Neural cell (in vitro differentiated cells): ENCODE measurements around the gene ARHGEF7. TPM values are rescaled to one million over a fixed set of nuclear protein-coding genes. Genes with fewer than 3 reads are reported as not detected.

ENCODE experiments used
- H2AFZ ChIP-seq: fragments of 200-600, 300-800 bp; sonication (generic), shearing (Covaris generic); 2 replicates; pipeline ENCODE4 v1.6.0; 2014; ENCODE audit warnings: low read depth, mild to moderate bottlenecking, antibody characterized with exemption, low read length, moderate library complexity
- H3F3A ChIP-seq: fragments of 200-600 bp; shearing (Covaris generic); 2 replicates; pipeline ENCODE4 v1.6.1; 2016; ENCODE audit warnings: mild to moderate bottlenecking, moderate library complexity, mixed read lengths, antibody characterized with exemption, low read length; ENCODE audit not compliant: insufficient read depth, poor library complexity, severe bottlenecking
- H3K27ac ChIP-seq: fragments of 200-600, 300-800 bp; sonication (generic), shearing (Covaris generic); 2 replicates; pipeline ENCODE4 v1.5.1; 2014; ENCODE audit warnings: mild to moderate bottlenecking, low read length, moderate library complexity
- H3K27me3 ChIP-seq: fragments of 300-800, 200-600 bp; sonication (generic), shearing (Covaris generic); 2 replicates; pipeline ENCODE4 v1.6.0; 2014; ENCODE audit warnings: mild to moderate bottlenecking, low read depth, low read length, moderate library complexity; ENCODE audit not compliant: insufficient read depth
- H3K36me3 ChIP-seq: fragments of 300-800, 200-600 bp; sonication (generic), shearing (Covaris generic); 2 replicates; pipeline ENCODE4 v1.5.1; 2014; ENCODE audit warnings: mild to moderate bottlenecking, antibody characterized with exemption, low read length, moderate library complexity; ENCODE audit not compliant: insufficient read depth
- H3K4me2 ChIP-seq: fragments of 300-800, 200-600 bp; sonication (generic), shearing (Covaris generic); 2 replicates; pipeline ENCODE4 v1.6.0; 2014; ENCODE audit warnings: mild to moderate bottlenecking, low read length
- H3K4me3 ChIP-seq: fragments of 300-800, 200-600 bp; sonication (generic), shearing (Covaris generic); 2 replicates; pipeline ENCODE4 v1.5.1; 2014; ENCODE audit warnings: mild to moderate bottlenecking, low read length, moderate library complexity
- H3K79me2 ChIP-seq: fragments of 200-600 bp; shearing (Covaris generic); replicated peaks from 2 replicates; pipeline ENCODE4 v1.6.0; 2014; ENCODE audit warnings: mild to moderate bottlenecking, low read length, moderate library complexity; ENCODE audit not compliant: insufficient read depth
- H3K9ac ChIP-seq: fragments of 300-800, 200-600 bp; sonication (generic), shearing (Covaris generic); 2 replicates; pipeline ENCODE4 v1.6.1; 2016; ENCODE audit warnings: mild to moderate bottlenecking, low read length, mixed read lengths
- H3K9me2 ChIP-seq: fragments of 200-600 bp; shearing (Covaris generic); 2 replicates; pipeline ENCODE4 v1.6.1; 2016; ENCODE audit warnings: mild to moderate bottlenecking, low read length, mixed read lengths; ENCODE audit not compliant: insufficient read depth
- H3K9me3 ChIP-seq: fragments of 200-600, 300-800 bp; sonication (generic), shearing (Covaris generic); 2 replicates; pipeline ENCODE4 v1.6.1; 2016; ENCODE audit warnings: mild to moderate bottlenecking, mixed run types, low read length, moderate library complexity, mixed read lengths
- H4K20me1 ChIP-seq: fragments of 200-600 bp; shearing (Covaris generic); 2 replicates; pipeline ENCODE4 v1.6.1; 2016; ENCODE audit warnings: mild to moderate bottlenecking, mixed run types; ENCODE audit not compliant: insufficient read depth
- CTCF ChIP-seq: fragments of 450-650 bp; IDR thresholded peaks from 2 replicates; pipeline ENCODE4 v1.5.1; 2014; ENCODE audit warnings: antibody characterized with exemption, mild to moderate bottlenecking, moderate library complexity; ENCODE audit not compliant: poor library complexity, severe bottlenecking
- EP300 ChIP-seq: fragments of 450-650 bp; conservative IDR thresholded peaks from 2 replicates; pipeline ENCODE4 v1.6.1; 2014; ENCODE audit warnings: antibody characterized with exemption, mild to moderate bottlenecking, moderate library complexity; ENCODE audit not compliant: poor library complexity, severe bottlenecking
- EZH2 ChIP-seq: fragments of 200-600, 300-800 bp; shearing (Covaris generic), sonication (generic); IDR thresholded peaks from 2 replicates; pipeline ENCODE4 v1.6.1; 2014; ENCODE audit warnings: antibody characterized with exemption, low read length, borderline replicate concordance, mild to moderate bottlenecking; ENCODE audit not compliant: insufficient read depth, poor library complexity, severe bottlenecking
- MXI1 ChIP-seq: fragments of 450-650 bp; conservative IDR thresholded peaks from 2 replicates; pipeline ENCODE4 v1.6.1; 2014; ENCODE audit warnings: antibody characterized with exemption, mild to moderate bottlenecking; ENCODE audit not compliant: poor library complexity, severe bottlenecking
- POLR2AphosphoS5 ChIP-seq: IDR thresholded peaks from 2 replicates; pipeline ENCODE4 v1.6.1; 2012
- RAD21 ChIP-seq: fragments of 450-650 bp; conservative IDR thresholded peaks from 2 replicates; pipeline ENCODE4 v1.6.1; 2014; ENCODE audit warnings: antibody characterized with exemption, mild to moderate bottlenecking, moderate library complexity
- REST ChIP-seq: IDR thresholded peaks from 2 replicates; pipeline ENCODE4 v1.6.1; 2012; ENCODE audit warnings: borderline replicate concordance
- SMC3 ChIP-seq: fragments of 450-650 bp; conservative IDR thresholded peaks from 2 replicates; pipeline ENCODE4 v1.6.1; 2014; ENCODE audit warnings: antibody characterized with exemption, mild to moderate bottlenecking, moderate library complexity; ENCODE audit not compliant: poor library complexity
- TAF1 ChIP-seq: IDR thresholded peaks from 2 replicates; pipeline ENCODE4 v1.6.1; 2012; ENCODE audit warnings: low read depth
- polyA plus RNA-seq: library from polyadenylated mRNA; depleted of rRNA; stranded (reverse); fragments of >200 nt; gene quantifications from 2 replicates; pipeline ENCODE4 v1.2.3, GENCODE V29; 2014

ARHGEF7 gene
- polyA plus RNA-seq, 1 donor from 2014 or later: 155 TPM

GRCh38 chr13:111241862-111242261 lies 126.8 kb downstream of the ARHGEF7 start:
- Histone ChIP-seq H3K27ac (no peak overlapping the region), H3K4me3 (no peak overlapping the region), H3K79me2 (no peaks in the 10 kb centered on the region)

GRCh38 chr13:111242585-111242984 lies 127.5 kb downstream of the ARHGEF7 start:
- Histone ChIP-seq H3K9ac (no peak overlapping the region), H3K79me2 (peaks cover under 1% of the 10 kb centered on the region), H3K27ac (no peak overlapping the region), H3K4me2 (no peak overlapping the region), H3K9me3 (no peaks in the 10 kb centered on the region), H3F3A (no peaks in the 10 kb centered on the region), H2AFZ (no peak overlapping the region), H4K20me1 (no peaks in the 10 kb centered on the region), H3K9me2 (no peaks in the 10 kb centered on the region), H3K36me3 (peaks cover 19% of the 10 kb centered on the region), H3K27me3 (no peaks in the 10 kb centered on the region), H3K4me3 (no peak overlapping the region)
- TF ChIP-seq RAD21 (no peak), EZH2 (no peak), MXI1 (no peak), EP300 (no peak), POLR2AphosphoS5 (no peak), CTCF (no peak), REST (no peak), TAF1 (no peak), SMC3 (no peak)

More at GRCh38 chr13:111241862-111242261, 126.8 kb downstream of the ARHGEF7 start:
- Histone ChIP-seq H3K9ac (no peak overlapping the region), H3K4me2 (no peak overlapping the region), H3K36me3 (peaks cover 19% of the 10 kb centered on the region), H3K9me2 (no peaks in the 10 kb centered on the region), H3K9me3 (no peaks in the 10 kb centered on the region), H2AFZ (no peak overlapping the region), H4K20me1 (no peaks in the 10 kb centered on the region), H3K27me3 (no peaks in the 10 kb centered on the region), H3F3A (no peaks in the 10 kb centered on the region)
- TF ChIP-seq TAF1: no peak
- no peak for TF ChIP-seq POLR2AphosphoS5

- Histone ChIP-seq H3K9me2 (no peaks in the 10 kb centered on the region), H3K36me3 (peaks cover 19% of the 10 kb centered on the region), H3K4me3 (no peak overlapping the region), H3K79me2 (peaks cover 6% of the 10 kb centered on the region), H3K27ac (no peak overlapping the region), H3K4me2 (no peak overlapping the region), H3K27me3 (no peaks in the 10 kb centered on the region), H3K9ac (no peak overlapping the region), H4K20me1 (no peaks in the 10 kb centered on the region), H3K9me3 (no peaks in the 10 kb centered on the region), H2AFZ (no peak overlapping the region), H3F3A (no peaks in the 10 kb centered on the region)
- TF ChIP-seq RAD21 (no peak), POLR2AphosphoS5 (no peak), MXI1 (no peak), REST (no peak), TAF1 (no peak), EZH2 (no peak), SMC3 (no peak), CTCF (no peak), EP300 (no peak)
Measured at GRCh38 chr13:111243981-111244380, 128.9 kb downstream of the ARHGEF7 start.
